ENCODE results near the gene FAM222A. TPM values are rescaled to one million over a fixed set of nuclear protein-coding genes. Genes with fewer than 3 reads are reported as not detected.

FAM222A gene
- total RNA-seq, 1 experiment from 2014 or later: 18.0 TPM

- no peaks in the 10 kb centered on the region for H3K9me3 Mint-ChIP-seq (ENCODE audit: unreplicated experiment)
- no peaks in the 10 kb centered on the region for H3K27me3 Mint-ChIP-seq (ENCODE audit: insufficient read depth, unreplicated experiment)
- CTCF ChIA-PET: no interaction called here
- peak overlapping the region; percentile 76 for H3K27ac Mint-ChIP-seq (ENCODE audit: unreplicated experiment)
- Histone ChIP-seq H3K27me3 (replicated peaks; ENCODE audit: control insufficient read depth, insufficient read depth, low read length) (no peaks in the 10 kb centered on the region), H3K4me3 (ENCODE audit: low read depth, low read length) (no peak overlapping the region), H3K4me1 (peaks cover 42% of the 10 kb centered on the region), H3K9me3 (no peaks in the 10 kb centered on the region), H3K36me3 (ENCODE audit: control insufficient read depth, insufficient read depth, low read length) (no peaks in the 10 kb centered on the region)
- H3K4me3 Mint-ChIP-seq (ENCODE audit: unreplicated experiment): no peak overlapping the region
- BruUV-seq (replicated peaks): no TSS peak
- POLR2A ChIA-PET: no interaction called here
- peaks cover 15% of the 10 kb centered on the region for H3K36me3 Mint-ChIP-seq (ENCODE audit: insufficient read depth, unreplicated experiment)
- no peak for TF ChIP-seq CTCF (IDR thresholded peaks at IDR 0.05; ENCODE audit: insufficient read depth in 1 of 2, low read depth in 1 of 2, low read length in 1 of 2, severe bottlenecking in 1 of 2, unreplicated experiment in 1 of 2)
- no peak for DNase-seq
- peaks cover 35% of the 10 kb centered on the region for H3K4me1 Mint-ChIP-seq (ENCODE audit: low read depth, unreplicated experiment)
- intact Hi-C loops (cut with micrococcal nuclease; ENCODE audit: unreplicated experiment): loop anchor here (2.0 to 5.0 kb wide), 2 partner anchors 18 to 100 kb away; no protein-coding TSS in a partner anchor
Observed at GRCh38 chr12:109697270-109697553, 16.4 kb upstream of the FAM222A start.

GRCh38 chr12:109697877-109698468, 15.7 kb upstream of the FAM222A start:
- intact Hi-C loops (cut with micrococcal nuclease; ENCODE audit: unreplicated experiment): loop anchor here (2.0 to 5.0 kb wide), 2 partner anchors 19 to 101 kb away; no protein-coding TSS in a partner anchor
- Histone ChIP-seq H3K9me3 (no peaks in the 10 kb centered on the region), H3K27me3 (replicated peaks; ENCODE audit: control insufficient read depth, insufficient read depth, low read length) (no peaks in the 10 kb centered on the region), H3K36me3 (ENCODE audit: control insufficient read depth, insufficient read depth, low read length) (no peaks in the 10 kb centered on the region), H3K4me1 (peaks cover 42% of the 10 kb centered on the region), H3K4me3 (ENCODE audit: low read depth, low read length) (no peak overlapping the region)
- no peak for TF ChIP-seq CTCF (IDR thresholded peaks at IDR 0.05; ENCODE audit: insufficient read depth in 1 of 2, low read depth in 1 of 2, low read length in 1 of 2, severe bottlenecking in 1 of 2, unreplicated experiment in 1 of 2)
- H3K27me3 Mint-ChIP-seq (ENCODE audit: insufficient read depth, unreplicated experiment): no peaks in the 10 kb centered on the region
- ChIA-PET POLR2A (no interaction called here), CTCF (interaction anchor here (0.6 kb wide), 1 partner anchor 42 kb away, joined by 11 read pairs; no protein-coding TSS in a partner anchor)
- H3K9me3 Mint-ChIP-seq (ENCODE audit: unreplicated experiment): no peaks in the 10 kb centered on the region
- peaks cover 33% of the 10 kb centered on the region for H3K4me1 Mint-ChIP-seq (ENCODE audit: low read depth, unreplicated experiment)
- no peak for DNase-seq
- H3K36me3 Mint-ChIP-seq (ENCODE audit: insufficient read depth, unreplicated experiment): peaks cover 15% of the 10 kb centered on the region
- no TSS peak for BruUV-seq (replicated peaks)
- H3K4me3 Mint-ChIP-seq (ENCODE audit: unreplicated experiment): no peak overlapping the region
- peak overlapping the region; percentile 11 for H3K27ac Mint-ChIP-seq (ENCODE audit: unreplicated experiment)

GRCh38 chr12:109698820-109699219, 14.8 kb upstream of the FAM222A start:
- H3K27ac Mint-ChIP-seq (ENCODE audit: unreplicated experiment): no peak overlapping the region
- Histone ChIP-seq H3K4me1 (peaks cover 42% of the 10 kb centered on the region), H3K9me3 (no peaks in the 10 kb centered on the region), H3K27me3 (replicated peaks; ENCODE audit: control insufficient read depth, insufficient read depth, low read length) (no peaks in the 10 kb centered on the region), H3K4me3 (ENCODE audit: low read depth, low read length) (no peak overlapping the region), H3K36me3 (ENCODE audit: control insufficient read depth, insufficient read depth, low read length) (no peaks in the 10 kb centered on the region)
- H3K36me3 Mint-ChIP-seq (ENCODE audit: insufficient read depth, unreplicated experiment): peaks cover 15% of the 10 kb centered on the region
- POLR2A ChIA-PET: no interaction called here
- H3K27me3 Mint-ChIP-seq (ENCODE audit: insufficient read depth, unreplicated experiment): no peaks in the 10 kb centered on the region
- no TSS peak for BruUV-seq (replicated peaks)
- no peak for TF ChIP-seq CTCF (IDR thresholded peaks at IDR 0.05; ENCODE audit: insufficient read depth in 1 of 2, low read depth in 1 of 2, low read length in 1 of 2, severe bottlenecking in 1 of 2, unreplicated experiment in 1 of 2)
- no peaks in the 10 kb centered on the region for H3K9me3 Mint-ChIP-seq (ENCODE audit: unreplicated experiment)
- intact Hi-C loops (cut with micrococcal nuclease; ENCODE audit: unreplicated experiment): loop anchor here (5.0 kb wide), 1 partner anchor 102 kb away; no protein-coding TSS in a partner anchor
- H3K4me3 Mint-ChIP-seq (ENCODE audit: unreplicated experiment): no peak overlapping the region
- no peak for DNase-seq
- CTCF ChIA-PET: no interaction called here
- peaks cover 26% of the 10 kb centered on the region for H3K4me1 Mint-ChIP-seq (ENCODE audit: low read depth, unreplicated experiment)

All from Caco-2 (cell line).